Aorta (tissue), 5 donors: ENCODE results near the gene TARBP1. TPM values are rescaled to one million over a fixed set of nuclear protein-coding genes. Genes with fewer than 3 reads are reported as not detected.

Experiments used
- ATAC-seq: fragments of 200-7000 bp; cut with Tn5 transposase; one replicate; pipeline ENCODE4 v1.9.1; 2022; ENCODE audit warnings: moderate library complexity; ENCODE audit not compliant: low FRiP score
- DNase-seq, 2 donors: peaks; one replicate each; pipeline ENCODE4 v3.0.0-alpha.2; 2020
- H3K27ac ChIP-seq, 2 donors: one replicate each; pipeline ENCODE4 v1.5.1; 2013; ENCODE audit warnings: low read length in 2 of 2, mild to moderate bottlenecking in 2 of 2, moderate library complexity in 2 of 2, control low read depth in 1 of 2, inconsistent platforms in 1 of 2, low read depth in 1 of 2
- H3K27me3 ChIP-seq, 2 donors: one replicate each; pipeline ENCODE4 v1.6.1; 2013; ENCODE audit warnings: control low read depth in 1 of 2, low read length in 1 of 2, mild to moderate bottlenecking in 1 of 2, moderate library complexity in 1 of 2; ENCODE audit not compliant: insufficient read depth in 2 of 2, control insufficient read depth in 1 of 2
- H3K36me3 ChIP-seq, 2 donors: one replicate each; pipeline ENCODE4 v1.6.1; 2013; ENCODE audit warnings: control low read depth in 1 of 2, low read length in 1 of 2, mild to moderate bottlenecking in 1 of 2; ENCODE audit not compliant: insufficient read depth in 2 of 2, control insufficient read depth in 1 of 2
- H3K4me1 ChIP-seq, 2 donors: one replicate each; pipeline ENCODE4 v1.6.1; 2013; ENCODE audit warnings: low read length in 2 of 2, control low read depth in 1 of 2, mild to moderate bottlenecking in 1 of 2, moderate library complexity in 1 of 2; ENCODE audit not compliant: insufficient read depth in 2 of 2, control insufficient read depth in 1 of 2
- H3K4me3 ChIP-seq, 2 donors: one replicate each; pipeline ENCODE4 v1.5.1; 2013; ENCODE audit warnings: low read length in 2 of 2, control low read depth in 1 of 2, mild to moderate bottlenecking in 1 of 2
- H3K9me3 ChIP-seq: one replicate; pipeline ENCODE4 v1.6.1; 2013; ENCODE audit warnings: mild to moderate bottlenecking, low read length; ENCODE audit not compliant: control insufficient read depth
- WGBS, 2 donors: extraction: QIAGEN DNeasy Blood & Tissue Kit; methylation state at CpG; one replicate each; pipeline ENCODE4 v1.1.7; 2013; 5-methylcytosine and 5-hydroxymethylcytosine counted together
- intact Hi-C, 2 donors: fragments of 100-400 bp; cut with DNase I; formaldehyde crosslinking; loops; one replicate each; pipeline versions ENCODE4 v1.14.2 to v1.15.0; 2022
- long read RNA-seq, 2 donors: library from polyadenylated mRNA; unstranded; transcript quantifications; one replicate each; pipeline ENCODE4 v2.0.0, GENCODE V29; 2020 to 2021
- polyA plus RNA-seq, 2 donors: library from polyadenylated mRNA; stranded (reverse); fragments of 200-250 nt; gene quantifications; one replicate each; pipeline ENCODE4 v1.2.3, GENCODE V29; 2013
- total RNA-seq, 2 donors: library from RNA; stranded (reverse); fragmentation: NEBNext Ultra II Directional; extraction: Animal tissue kit (Norgen Biotek cat#: 25700); gene quantifications; one replicate each; pipeline ENCODE4 v1.2.1, GENCODE V29; 2021
- donor health status: healthy with polysubstance abuse.
- donor health status: Bipolar disorder and iron deficiency.
- donor health status: DM: no; HTN: no; CAD: no.
- donor health status: DM: no; HTN: no; CAD: no.
- donor health status: DM: yes; HTN: yes; CAD: no.

TARBP1 gene
- 10 to 100 TPM; 12.4 to 23.2 TPM for total RNA-seq
- 10 to 100 TPM in 1 of 2 donors, 1 to 10 TPM in 1; 3.1 to 16.1 TPM for polyA plus RNA-seq
- long read RNA-seq, donor 1, partial matches to known transcripts, result 1 of 3 reads
- long read RNA-seq, donor 1, other reads (novel, unspliced or antisense), result 2 of 3 reads
- long read RNA-seq, donor 2, partial matches to known transcripts, result 3 of 12 reads
- long read RNA-seq, donor 2, other reads (novel, unspliced or antisense), result 8 of 12 reads

GRCh38 chr1:234478481-234479309 is at the start of gene TARBP1:
Gene TARBP1, minus strand, starts transcription at chr1:234479179. Its CDS starts 76 bp downstream, at chr1:234479103.
- H3K4me3 ChIP-seq, result peak within 1 kb of the TSS; percentile 85 to 93
- no peaks in the 10 kb centered on the region for H3K4me1 ChIP-seq
- no peaks in the 10 kb centered on the region for H3K36me3 ChIP-seq
- intact Hi-C loops, result no loop called here
- peak; percentile 89 for ATAC-seq
- 0% methylated on average over 73 to 122 of the region's 122 CpGs for WGBS, 2 donors
- no peaks in the 10 kb centered on the region for H3K9me3 ChIP-seq
- H3K27me3 ChIP-seq, result no peaks in the 10 kb centered on the region
- peak; percentile 83 to 89 for DNase-seq
- H3K27ac ChIP-seq, result peak within 1 kb of the TSS; percentile 15 to 46

DNA sequence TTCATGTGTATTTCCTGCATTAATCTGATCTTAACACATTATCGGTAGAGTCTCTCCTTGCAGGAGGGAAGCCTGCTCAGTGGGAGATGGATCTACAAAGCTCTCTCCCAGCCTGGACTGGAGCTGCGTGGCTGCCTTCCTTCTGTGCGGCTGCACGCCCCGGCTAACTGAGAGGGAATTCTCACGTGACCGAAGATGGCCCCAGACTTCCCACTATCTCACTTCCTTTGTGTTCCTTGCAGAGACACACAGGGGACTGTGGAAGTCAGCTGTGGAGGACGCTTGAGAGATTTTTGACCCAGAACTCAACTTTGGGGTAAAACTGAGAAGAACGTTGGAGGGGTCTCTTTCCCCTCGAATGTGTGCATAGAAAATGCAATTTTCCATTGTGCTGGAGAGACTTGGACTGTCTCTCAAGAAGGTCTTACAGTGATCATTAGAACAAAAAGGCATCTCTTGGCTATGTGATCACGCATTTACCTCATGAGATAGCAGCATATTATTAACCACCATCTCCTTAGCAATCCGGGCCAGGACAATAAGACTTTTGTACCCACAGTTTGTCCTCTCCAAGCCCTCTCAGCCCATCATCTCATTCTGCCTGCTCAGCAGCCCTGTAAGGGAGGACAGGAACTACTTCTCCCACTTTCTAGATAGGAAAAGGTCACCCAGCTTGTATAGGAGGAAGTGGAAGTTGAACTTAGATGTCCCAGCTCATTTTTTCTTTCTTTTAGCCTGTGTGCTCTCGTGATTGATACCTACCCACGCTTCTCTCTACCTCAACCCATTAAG is 49.3 kb upstream of the TARBP1 start:
- ATAC-seq (no peak), DNase-seq (no peak)
- no peaks in the 10 kb centered on the region for H3K36me3 ChIP-seq
- peaks cover 2 to 17% of the 10 kb centered on the region in 2 donors for H3K4me1 ChIP-seq
- intact Hi-C loops, result no loop called here
- no peak overlapping the region for H3K4me3 ChIP-seq
- no peaks in the 10 kb centered on the region for H3K27me3 ChIP-seq
- H3K27ac ChIP-seq, result peak overlapping the region in 1 of 2 donors; percentile 40
- 49 to 62% methylated on average over 14 of the region's 14 CpGs for WGBS, 2 donors
- H3K9me3 ChIP-seq, result no peaks in the 10 kb centered on the region

DNA sequence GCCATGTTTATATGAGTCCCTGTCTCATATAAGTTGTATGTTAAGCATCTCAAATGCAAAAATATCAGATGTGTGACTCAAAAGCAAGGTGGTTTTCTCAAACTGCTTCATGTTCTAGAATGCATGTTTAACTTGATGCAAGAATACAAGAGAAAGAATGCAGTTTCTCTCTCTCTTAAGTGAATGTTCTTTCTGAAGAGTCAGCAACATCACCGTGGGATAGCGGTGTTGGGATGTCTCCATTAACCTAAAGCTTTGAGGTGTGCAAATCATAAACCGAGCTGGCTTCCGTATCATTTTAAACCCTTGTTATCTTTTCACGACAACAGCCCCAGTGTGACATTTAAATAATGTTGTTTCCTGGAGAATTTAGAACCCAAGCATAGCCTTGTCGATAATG is 48.4 kb upstream of the TARBP1 start:
- intact Hi-C loops, result no loop called here
- Histone ChIP-seq H3K4me3 (peak overlapping the region in 1 of 2 donors; percentile 40), H3K36me3 (no peaks in the 10 kb centered on the region), H3K27me3 (no peaks in the 10 kb centered on the region), H3K27ac (no peak overlapping the region), H3K9me3 (no peaks in the 10 kb centered on the region), H3K4me1 (peaks cover 2 to 17% of the 10 kb centered on the region in 2 donors)
- 48 to 58% methylated on average over 6 of the region's 6 CpGs for WGBS, 2 donors
- no peak for DNase-seq
- no peak for ATAC-seq

DNA sequence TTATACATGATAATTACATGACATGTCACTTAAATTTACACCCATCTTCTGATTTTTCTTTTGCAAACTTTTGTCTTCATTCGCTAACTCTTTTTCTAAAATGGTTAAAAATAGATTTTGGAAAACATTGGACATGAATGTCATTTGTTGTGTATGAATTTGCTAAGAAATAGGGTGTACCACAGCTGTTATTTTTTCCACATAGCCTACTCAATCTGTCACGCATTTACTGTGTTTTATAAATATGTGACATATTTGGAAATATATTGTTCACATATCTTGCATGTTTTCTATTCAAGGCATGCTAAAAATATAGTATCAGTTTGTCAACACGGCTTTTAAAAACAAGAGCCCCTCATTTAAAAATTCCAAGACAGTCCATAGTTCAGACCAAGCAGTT is 47.9 kb upstream of the TARBP1 start:
- WGBS, 2 donors, result 21 to 28% methylated on average over 3 of the region's 3 CpGs
- Histone ChIP-seq H3K36me3 (no peaks in the 10 kb centered on the region), H3K9me3 (no peaks in the 10 kb centered on the region), H3K27me3 (no peaks in the 10 kb centered on the region), H3K27ac (no peak overlapping the region), H3K4me1 (peaks cover 2 to 17% of the 10 kb centered on the region in 2 donors), H3K4me3 (no peak overlapping the region)
- DNase-seq (no peak), ATAC-seq (no peak)
- intact Hi-C loops, result no loop called here

- Histone ChIP-seq H3K36me3 (no peaks in the 10 kb centered on the region), H3K27ac (no peak overlapping the region), H3K9me3 (no peaks in the 10 kb centered on the region), H3K4me1 (peaks cover 2 to 17% of the 10 kb centered on the region in 2 donors), H3K27me3 (no peaks in the 10 kb centered on the region), H3K4me3 (no peak overlapping the region)
- no peak for ATAC-seq
- 90 to 93% methylated on average over 5 of the region's 5 CpGs for WGBS, 2 donors
- no peak for DNase-seq
- intact Hi-C loops, result no loop called here
Measured at GRCh38 chr1:234525099-234525799, 46.3 kb upstream of the TARBP1 start.

DNA sequence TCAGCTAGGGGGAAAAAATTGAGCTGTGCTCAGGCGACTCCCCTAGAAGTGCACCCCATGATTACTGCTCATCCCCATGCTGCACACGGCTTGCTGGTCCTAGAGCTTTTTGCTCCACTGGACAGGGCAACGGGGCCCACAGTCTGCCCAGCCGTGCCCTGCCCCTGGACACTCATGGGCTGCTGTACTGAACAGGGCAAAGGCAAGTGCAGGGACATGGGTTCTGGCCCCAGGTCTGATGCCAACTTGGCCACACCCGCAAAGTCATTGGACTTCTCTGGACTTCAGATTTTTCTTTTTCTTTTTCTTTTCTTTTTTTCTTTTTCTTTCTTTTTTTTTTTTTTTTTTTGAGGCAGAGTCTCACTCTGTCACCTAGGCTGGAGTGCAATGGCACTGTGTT is 42.9 kb upstream of the TARBP1 start:
- Histone ChIP-seq H3K4me3 (no peak overlapping the region), H3K4me1 (peaks cover 0 to 4% of the 10 kb centered on the region in 2 donors), H3K27me3 (no peaks in the 10 kb centered on the region), H3K36me3 (no peaks in the 10 kb centered on the region), H3K27ac (no peak overlapping the region), H3K9me3 (no peaks in the 10 kb centered on the region)
- intact Hi-C loops, result no loop called here
- DNase-seq, result no peak
- ATAC-seq, result no peak
- 96 to 97% methylated on average over 5 of the region's 5 CpGs for WGBS, 2 donors

DNA sequence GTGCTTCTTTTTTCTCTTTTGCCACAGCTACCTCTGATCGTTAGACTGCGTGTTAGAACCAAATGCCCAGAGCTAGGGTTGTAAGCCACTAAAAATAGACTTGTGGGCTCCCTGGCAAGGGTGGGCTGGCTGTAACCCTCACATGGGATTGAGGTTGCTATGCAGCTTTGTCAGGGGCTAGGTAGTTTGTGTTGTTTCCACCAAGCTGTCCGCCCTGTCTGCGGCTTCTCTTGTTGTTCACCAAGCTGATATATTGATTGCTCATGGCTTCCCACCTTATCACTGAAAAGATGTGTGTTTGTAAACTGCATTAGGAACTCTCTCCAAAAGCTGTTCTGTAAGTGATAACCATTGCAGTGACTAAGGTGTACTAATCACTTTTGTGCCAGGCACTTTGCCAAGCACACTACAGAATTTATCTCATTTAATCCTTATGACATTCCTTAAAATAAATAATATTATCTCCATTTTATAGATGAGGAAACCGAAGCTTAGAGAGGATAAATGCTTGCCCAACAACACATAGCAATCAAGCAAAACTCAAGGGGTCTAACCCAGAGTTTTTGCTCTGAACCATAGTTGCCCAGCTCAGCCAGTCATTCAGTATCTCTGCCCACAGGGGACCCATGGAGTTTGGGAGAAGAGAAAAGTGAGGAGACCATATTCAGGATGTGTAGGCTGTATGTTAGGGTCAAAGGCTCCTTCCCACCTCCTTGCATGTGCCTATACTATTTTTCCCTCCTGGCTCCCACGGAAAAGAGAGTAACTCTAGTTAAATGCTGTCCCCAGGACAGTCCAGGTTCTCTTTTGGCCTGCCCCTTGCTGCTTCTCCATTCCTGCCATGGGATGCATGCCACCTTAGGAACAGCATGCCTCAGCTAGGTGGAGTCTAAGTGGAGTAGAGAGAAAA is 42.2 kb upstream of the TARBP1 start:
- no peak for ATAC-seq

More for the DNA sequence above, 42.2 kb upstream of the TARBP1 start:
- Histone ChIP-seq H3K36me3 (no peaks in the 10 kb centered on the region), H3K27me3 (no peaks in the 10 kb centered on the region), H3K9me3 (no peaks in the 10 kb centered on the region), H3K4me3 (no peak overlapping the region), H3K4me1 (peaks cover 0 to 4% of the 10 kb centered on the region in 2 donors), H3K27ac (no peak overlapping the region)
- DNase-seq, result no peak
- intact Hi-C loops, result no loop called here
- WGBS, 2 donors, result 65 to 66% methylated on average over 6 of the region's 6 CpGs
